HG02678 (cell line): Measurements from ENCODE around the gene QSOX2.

Experiments used
- ATAC-seq: cut with Tn5 transposase; IDR thresholded peaks from one replicate; pipeline ENCODE4 v1.9.1; 2021; ENCODE audit warnings: mild to moderate bottlenecking, moderate library complexity; ENCODE audit not compliant: unreplicated experiment

Gene QSOX2

DNA sequence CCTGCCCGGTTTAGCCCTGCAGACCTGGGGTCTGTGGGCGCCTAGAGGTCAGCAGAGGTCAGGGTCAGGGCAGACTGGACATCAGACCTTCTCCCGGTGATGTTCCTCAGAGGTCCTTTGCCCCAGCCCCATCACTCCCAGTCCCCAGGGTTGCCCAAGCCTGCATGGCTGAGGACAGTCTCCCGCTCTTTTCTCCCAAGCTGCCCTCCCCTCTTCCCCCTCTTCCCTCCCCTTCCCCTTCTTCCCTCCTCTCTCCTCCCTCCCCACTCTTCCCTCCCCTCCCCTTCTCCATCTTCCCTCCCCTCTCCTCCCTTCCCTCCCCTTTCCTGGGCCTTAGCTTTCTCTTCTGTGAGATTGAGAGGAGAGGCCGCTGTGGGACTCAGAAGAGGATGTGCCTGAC lies 51.1 kb downstream of the QSOX2 start:
- no peak for ATAC-seq

DNA sequence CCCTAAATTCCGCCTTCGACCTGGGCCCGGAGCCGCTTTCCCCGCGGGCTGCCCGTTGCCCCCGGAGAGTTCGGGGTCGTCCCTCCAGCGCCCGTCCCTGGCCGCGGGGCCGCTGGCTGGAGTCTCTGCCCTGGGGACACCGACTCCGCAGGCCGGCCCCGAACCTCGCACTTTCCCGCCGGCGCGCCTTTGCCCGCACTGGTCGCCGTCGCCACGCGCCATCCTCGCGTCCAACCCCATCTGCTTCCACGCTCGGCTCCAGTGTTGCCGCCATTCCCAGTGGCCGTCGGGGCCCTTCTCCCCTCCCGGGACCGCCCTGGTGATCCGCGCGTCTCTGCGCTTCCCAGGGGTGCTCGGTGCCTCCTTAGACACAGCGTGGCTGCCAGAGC lies 51.7 kb downstream of the QSOX2 start:
- no peak for ATAC-seq

DNA sequence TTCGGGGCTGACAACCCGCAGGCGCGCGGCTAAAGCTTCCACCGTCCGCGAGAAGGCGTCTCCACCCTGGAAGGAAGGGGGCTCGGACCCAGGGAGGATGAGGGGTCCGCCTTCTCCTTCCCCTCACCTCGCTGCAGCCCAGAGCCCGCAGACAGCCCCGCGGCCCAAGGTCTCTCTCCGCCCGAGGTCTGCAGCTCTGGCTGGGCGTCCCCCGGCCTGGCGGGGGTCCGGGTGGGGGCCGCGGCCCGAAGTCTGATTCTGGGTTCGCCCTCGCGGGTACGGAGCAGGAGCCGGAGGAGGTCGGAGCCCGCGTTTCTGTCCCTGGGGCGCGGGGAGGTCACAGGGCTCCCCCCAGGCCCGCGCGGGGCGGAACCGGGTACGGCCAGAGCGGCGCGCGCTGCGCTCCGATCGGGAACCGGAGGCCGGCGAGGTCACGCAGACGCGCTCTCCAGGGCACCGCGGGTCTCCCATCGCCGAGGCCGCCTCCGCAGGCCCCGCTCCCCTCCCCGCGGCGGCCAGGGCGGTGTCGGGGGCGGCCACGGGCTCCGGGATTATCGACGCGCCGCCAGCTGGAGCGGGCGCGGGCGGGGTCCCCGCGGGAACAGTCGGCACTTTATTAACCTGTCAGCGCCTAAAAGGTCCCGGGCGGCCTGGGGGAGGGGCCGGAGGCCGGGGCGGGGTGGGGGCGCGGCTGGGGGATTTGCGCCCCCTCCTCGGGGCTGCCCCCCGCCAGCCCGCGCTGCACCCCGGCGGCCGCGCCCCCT lies 52.3 kb downstream of the QSOX2 start:
- ATAC-seq = no peak

DNA sequence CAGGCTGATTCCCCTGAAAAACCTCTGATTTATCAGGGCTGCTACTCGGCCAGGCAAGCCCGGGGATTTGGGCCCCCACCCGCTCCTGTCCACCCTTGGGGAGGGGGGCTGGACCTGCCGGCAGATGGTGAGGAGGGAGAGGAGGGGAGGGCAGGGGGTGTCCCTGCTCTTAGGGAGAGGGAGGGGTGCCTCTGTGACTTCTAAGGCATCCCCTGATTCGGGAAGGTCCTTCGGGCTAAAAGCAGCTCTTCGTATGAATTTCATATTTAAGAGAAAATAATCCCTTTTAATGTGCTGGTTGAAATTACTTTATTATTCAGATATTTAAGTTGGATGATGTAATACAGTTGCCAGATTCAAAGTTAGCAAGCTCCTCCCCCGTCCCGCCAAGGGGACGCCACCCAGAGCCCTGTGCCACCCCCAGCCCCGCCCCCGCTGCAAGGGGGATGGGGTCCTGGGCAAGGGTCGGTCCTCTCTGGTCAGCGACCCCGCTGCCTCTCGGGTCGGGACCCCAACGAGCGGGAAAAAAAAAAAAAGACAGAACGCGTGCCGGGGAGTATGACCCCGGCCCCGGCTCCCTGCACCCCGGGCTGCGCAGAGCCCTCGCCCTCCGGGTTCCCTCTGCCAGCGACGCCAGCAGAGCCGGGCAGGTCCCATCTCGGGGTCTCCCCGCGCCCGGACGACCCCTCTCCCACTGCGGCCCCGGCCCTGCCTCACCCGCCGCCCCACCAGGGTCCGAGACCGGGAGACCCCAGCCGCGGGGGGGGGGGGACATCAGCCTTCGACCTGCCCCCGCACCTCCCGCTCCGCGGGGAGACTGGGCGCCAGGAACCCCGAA lies 53.1 kb downstream of the QSOX2 start:
- ATAC-seq = no peak

DNA sequence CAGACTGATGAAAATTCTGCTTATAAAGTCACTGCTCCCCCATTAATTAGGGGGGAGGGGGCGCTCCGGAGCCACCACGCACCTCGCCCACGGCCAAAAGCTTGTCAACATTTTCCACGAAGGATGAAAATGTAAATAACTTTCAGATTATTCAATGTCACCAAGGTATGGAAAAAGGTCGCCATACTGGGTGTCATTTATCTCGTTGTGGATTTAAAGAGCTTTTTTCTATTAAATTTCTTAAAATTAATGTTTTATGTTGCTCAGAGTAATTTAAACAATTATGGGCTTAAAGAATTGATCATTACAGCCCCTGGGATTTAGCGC lies 53.7 kb downstream of the QSOX2 start:
- ATAC-seq = no peak

DNA sequence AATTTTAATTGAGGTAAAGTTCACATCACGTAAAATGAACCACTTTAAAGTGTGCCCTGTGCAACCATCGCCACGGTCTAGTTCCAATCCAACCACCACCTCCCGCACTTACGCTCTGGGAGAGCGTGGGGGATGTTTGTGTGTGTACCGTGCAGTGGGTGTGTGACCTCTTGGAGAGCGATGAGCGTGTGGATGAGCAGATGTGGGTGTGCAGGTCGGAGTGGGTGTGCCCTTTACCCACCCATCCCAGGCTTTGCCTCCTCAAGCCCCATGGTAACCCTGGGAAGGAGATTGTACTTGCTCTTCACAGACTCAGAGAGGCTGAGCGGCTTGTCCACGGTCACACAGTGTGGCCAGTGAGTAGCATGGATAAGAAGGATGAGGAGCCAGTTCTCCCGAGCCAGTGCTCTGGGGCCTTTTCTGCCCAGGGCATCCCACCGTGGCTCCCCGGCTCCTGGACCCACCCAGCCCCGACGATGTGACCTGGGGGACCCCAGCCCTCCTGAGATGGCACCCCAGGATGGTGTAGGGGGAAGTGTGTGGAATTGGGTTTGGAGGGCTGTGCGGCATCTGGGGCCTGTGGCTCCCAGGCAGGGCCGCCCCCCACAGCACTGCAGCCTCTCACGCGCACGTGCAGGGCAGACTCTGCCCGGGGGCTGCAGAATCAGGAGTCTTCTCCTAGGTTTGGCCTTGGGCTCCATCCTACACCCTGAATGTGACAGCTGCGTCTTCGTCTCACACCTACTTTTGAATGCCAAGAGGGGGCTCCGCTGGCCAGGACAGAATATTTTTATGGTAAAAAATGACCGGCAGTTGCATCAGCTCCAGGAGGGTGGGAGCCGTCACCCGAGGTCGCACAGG lies 54.3 kb downstream of the QSOX2 start:
- ATAC-seq = no peak

DNA sequence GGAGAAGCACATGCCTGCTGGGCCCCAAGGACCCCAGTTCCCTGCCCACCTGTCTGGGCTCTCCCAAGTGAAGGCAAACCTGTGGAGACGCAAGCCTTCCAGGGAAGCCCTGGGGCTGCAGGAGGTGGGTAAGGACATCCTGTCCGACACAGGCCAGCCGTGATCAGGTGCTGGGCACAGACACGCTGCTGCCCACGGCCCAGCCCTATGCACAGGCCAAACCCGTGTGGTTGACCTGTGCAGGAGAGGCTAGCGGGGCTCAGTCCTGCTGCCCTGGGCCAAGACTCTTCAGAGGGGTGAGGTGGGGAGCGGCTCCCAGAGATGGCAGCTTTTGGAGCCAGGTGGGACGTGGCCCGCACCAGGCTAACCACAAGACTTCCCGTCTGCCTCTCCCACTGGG lies 55.0 kb downstream of the QSOX2 start:
- ATAC-seq = no peak

DNA sequence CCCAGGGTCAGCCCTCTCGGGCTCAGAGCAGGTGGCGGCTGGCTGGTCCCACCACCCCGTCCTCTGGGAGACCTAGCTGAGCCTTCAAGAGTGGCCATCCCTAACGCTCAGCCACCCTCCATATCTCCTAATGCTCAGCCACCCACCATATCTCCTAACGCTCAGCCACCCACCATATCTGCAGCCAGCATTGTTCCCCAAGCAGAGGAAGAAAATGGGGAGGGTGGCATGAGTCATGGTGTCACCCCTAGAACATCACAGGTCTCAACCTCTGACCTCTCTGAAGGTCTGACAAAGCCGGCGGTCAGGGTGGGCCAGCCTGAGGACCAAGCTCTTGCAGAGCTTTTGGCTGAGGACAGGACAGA lies 55.4 kb downstream of the QSOX2 start:
- no peak for ATAC-seq

DNA sequence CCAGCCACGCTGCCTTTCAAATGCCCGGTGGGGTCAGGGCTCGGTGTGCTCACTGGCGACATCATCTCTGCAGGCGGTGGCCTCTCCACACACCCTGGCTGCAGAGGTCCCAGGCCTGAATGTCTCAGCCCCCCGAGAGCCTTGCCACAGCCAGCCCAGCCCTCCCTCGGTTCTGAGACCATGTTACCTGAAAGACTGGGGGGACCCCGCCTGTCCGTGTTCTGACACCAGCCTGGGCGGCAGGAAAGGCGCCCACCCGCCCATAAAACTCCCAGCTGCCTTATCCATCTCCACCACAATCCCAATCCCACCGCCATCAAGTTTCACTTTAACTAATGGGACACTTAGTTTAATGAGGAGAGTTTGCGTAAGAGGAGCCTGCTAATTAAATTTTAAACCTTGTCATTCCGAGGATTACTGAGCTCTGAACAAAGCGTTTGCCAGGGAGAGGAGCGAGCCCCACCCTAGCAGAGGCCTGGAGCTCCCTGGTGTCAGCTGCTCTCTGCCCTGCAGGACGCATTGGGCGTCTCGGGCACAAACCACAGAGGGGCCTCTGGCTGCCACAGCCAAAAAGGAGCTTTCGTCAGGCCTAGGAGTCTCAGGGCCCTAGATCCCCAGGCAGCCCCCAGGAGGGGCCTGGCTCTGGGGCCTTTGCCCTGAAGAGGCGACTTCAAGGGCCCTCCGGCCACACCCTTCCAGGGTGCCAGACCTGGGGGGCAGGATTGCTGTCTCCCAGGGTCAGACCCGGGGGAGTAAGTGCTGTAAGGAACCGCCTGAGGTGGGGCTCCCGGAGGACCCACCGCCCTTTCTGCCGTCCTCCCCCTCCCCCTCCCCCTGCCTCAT lies 56.0 kb downstream of the QSOX2 start:
- no peak for ATAC-seq

DNA sequence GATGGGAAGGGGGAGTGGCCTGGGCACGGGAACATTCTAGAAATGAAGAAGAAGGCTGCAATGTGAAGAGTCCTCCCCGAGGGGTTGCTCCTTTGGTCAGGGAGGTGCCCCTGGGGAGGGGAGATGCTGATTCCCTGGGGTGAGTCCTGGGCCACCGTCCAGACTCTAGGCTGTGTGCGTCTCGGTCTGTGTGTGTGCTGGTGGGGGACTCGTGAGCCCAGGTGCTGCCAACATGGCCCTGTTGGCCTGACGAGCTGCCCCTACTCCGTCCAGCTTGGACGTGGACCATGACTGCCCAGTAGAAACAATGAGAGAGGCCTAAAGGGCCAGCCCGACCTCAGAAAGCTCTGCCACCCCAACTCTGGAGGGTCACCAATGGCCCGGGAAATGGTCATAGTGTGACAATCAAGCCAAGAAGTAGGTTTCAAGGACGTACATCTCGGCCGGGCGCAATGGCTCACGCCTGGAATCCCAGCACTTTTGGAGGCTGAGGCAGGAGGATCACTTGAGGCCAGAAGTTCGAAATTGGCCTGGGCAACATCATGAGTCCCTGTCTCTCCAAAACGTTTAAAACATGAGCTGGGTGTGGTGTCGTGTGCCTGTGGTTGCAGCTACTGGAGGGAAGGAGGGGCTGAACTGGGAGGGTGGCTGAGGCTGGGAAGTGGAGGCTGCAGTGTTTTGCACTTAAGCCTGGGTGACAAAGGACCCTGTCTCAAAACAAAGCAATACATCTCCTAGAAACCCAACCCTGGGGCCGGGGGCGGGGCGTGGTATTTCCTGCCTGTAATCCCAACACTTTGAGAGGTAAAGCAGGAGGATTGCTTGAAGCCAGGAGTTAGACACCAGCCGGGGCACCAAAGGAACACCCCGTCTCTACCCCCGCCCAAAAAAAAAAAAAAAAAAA lies 57.7 kb downstream of the QSOX2 start:
- no peak for ATAC-seq

DNA sequence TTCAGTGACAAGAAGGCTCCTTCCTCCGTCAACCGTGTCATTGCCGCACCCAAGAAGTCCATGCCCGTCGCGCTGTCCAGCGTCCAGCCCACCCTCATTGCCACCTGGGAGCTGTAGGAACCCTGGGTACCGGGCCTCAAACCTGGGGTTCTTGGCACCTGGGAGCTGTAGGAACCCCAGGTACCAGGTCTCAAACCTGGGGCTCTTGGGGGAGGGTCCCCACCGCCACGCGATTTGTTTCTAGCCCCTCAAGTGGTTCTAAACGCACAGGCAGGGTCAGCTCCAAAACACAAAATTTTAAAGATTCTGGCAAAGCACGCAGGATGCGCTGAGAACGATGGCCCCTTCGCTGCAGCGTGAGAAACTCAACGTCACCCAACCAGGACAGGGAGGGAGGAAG lies 58.4 kb downstream of the QSOX2 start:
- no peak for ATAC-seq

DNA sequence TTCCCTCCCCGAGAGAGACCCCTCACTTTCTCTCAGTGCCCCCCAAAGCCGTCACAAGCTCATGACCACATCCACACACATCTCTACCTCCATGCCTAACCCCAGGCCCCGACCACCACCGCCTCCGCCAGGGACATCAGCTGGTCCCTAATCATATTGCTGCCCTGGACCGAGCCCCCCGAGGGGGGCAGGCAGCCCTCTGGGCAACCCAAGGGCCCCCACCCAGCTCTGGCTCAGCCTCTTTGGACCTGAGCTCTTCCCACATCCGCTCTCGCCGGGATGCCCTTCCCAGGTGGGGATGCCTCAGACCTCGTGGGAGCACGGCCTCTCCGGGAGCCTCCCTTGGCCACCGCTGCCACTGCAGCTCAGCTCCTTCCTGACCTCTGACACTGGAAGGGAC lies 59.2 kb downstream of the QSOX2 start:
- ATAC-seq = no peak

DNA sequence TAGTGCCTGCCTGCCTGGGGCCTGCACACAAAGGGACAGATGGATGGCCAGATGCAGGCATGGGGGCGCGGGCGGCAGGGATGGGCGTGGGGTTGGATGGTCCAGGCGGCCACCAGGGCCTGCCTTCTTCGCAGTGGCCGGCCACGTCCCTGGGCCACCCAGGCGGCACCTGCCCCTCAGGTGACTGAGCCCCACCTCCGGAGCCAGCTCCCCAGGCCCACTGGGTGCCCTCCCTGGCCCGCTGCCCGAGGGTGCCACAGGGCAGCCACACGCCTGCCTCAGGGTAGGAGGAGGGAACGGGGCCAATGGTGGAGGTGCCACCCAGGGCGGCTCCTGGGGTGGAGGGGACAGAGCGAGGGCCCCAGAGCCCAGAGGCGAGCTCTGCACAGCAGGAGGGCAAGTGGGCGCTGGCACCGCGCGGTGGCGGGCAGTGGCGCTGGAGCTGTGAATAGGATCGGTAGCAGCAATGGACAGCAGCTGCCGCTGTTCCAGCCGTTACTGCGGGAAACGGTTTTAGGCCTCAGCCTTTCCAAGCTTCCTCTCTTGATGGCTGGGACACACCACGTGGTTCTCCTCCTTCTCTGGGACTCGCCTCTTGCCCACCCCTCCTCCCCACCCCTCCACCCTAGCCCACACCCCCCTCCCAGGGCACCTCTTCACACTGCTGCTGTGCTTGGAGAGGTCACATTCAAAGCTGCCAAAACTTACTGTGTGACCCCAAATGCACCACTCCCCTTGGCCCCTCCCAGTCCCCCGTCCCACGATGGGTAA lies 59.8 kb downstream of the QSOX2 start:
- ATAC-seq = no peak

DNA sequence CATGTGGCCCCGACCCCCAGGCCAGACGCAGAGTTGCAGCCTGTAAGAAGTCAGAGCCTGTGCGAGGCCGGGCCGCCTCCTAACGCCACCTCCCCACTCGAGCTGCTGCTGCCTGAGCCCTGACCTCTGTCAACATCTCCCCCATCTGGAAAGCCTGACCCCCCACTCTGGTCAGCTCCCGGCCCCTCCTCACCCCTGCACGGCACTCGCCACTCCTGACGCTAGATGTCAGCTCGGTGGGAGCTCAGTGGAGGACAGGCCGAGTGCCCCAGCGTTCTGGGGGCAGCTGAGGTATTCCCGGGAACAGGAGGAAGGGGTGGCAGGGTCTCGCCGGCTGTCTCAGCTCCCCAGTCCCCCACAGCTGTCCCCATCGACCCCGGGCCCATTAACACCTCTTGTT lies 60.5 kb downstream of the QSOX2 start:
- no peak for ATAC-seq

DNA sequence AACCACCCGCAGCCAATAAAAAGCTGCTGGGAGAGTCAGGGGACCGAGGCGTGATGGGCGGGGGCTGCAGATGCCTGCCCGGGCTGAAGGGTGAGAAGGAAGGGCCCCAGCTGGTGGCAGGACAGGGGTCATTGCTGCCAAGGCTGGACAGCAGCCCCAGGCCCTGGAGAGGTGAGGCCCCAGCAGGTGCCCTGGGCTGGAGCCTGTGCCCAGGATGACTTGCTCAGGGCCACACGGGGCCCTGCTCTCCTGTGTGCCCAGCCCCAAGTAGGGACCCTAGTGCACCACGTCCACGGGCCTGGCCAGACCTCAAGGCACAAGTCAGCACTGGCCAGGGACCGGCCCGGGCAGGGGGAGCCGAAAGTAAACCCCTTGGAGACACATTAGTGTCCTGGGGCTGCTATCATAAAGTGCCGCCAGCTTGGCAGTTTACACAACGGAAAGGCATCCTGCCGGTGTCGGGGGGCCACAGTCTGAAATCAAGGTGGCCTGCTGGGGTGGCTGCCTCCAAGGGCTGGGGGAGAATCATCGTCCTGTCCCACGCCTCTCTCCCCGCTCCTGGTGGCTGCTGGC lies 62.7 kb downstream of the QSOX2 start:
- no peak for ATAC-seq

DNA sequence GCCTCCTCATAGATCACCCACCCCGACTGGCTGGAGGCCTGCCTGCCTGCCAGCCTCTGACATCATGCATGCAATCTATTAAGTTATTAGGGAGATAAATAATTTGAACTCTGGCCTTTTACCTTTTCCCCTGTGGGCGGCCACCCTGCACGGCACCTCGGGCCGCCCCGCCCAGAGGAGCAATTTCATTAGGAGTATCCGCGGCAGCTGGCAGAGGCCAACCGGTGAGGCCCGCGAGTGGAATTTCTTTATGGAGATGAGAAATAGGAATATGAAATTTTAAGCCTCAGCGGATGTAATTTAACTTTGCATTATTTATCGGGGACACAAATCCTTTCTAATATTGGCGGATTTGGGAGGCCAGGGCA lies 63.2 kb downstream of the QSOX2 start:
- ATAC-seq = no peak

DNA sequence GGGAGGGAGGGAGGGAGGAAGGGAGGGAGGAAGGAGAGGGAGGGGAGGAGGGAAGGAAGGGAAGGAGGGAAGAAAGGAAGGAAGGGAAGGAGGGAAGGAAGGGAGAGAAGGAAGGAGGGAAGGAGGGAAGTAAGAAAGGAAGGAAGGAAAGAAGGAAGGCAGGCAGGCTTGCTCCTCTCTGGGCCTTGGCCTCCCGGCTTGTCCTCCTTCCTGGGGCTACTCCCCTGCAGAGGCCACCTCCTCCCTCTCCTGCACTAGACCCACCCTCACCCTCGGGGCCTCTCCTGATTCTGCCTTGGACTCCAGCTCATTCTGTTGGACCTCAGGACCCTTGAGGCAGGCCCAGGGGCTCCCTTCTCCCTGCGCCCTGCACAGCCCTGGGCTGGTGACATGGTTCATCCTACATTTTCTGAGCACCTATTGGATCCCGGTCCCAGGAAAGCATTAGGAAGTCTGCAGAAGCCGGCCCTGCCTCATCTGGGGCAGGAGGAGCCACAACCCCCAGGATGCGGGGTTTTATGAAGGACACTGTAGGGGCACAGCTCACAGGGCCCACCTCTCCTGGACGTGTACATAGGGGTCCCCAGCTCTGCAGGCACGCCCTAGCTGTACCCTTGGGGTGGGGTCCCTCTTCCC lies 63.7 kb downstream of the QSOX2 start:
- ATAC-seq = no peak

DNA sequence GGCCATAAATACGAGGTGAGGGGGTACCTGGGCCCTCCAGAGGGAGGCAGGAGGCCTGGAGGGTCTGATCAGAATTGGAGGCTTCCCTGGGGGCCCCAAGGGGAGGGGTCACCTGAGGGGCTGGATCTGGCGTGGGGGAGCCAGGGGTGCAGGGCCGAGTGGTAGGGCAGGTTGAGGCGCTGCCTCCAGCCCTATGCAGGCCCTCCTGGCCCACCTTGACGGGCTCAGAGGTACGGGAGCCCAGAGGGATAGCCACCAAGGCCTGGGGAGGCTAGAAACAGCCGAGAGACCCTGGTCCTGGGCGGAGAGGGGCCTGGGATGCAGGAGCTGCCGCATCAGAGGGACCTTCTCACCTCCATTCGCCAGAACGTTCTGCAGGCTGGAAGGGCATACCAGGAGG lies 65.0 kb downstream of the QSOX2 start:
- no peak for ATAC-seq
